ENCODE measurements around the gene SUPT3H. TPM values are rescaled to one million over a fixed set of nuclear protein-coding genes. Genes with fewer than 3 reads are reported as not detected.

Gene SUPT3H
- total RNA-seq, 1 experiment from 2014 or later: 12.7 TPM

GRCh38 chr6:44804016-44804415 lies 573.7 kb downstream of the SUPT3H start:
- ChIA-PET CTCF (no interaction called here), POLR2A (no interaction called here)
- Mint-ChIP-seq H3K4me3 (ENCODE audit: unreplicated experiment) (no peak overlapping the region), H3K4me1 (ENCODE audit: insufficient read depth, unreplicated experiment) (no peaks in the 10 kb centered on the region), H3K27me3 (ENCODE audit: insufficient read depth, unreplicated experiment) (no peaks in the 10 kb centered on the region), H3K27ac (ENCODE audit: low read depth, unreplicated experiment) (no peak overlapping the region), H3K36me3 (ENCODE audit: insufficient read depth, unreplicated experiment) (no peaks in the 10 kb centered on the region), H3K9me3 (ENCODE audit: unreplicated experiment) (no peaks in the 10 kb centered on the region)
- no TSS peak for BruUV-seq (replicated peaks)
- intact Hi-C loops (cut with micrococcal nuclease): no loop called here
- TF ChIP-seq, protein P1, sequence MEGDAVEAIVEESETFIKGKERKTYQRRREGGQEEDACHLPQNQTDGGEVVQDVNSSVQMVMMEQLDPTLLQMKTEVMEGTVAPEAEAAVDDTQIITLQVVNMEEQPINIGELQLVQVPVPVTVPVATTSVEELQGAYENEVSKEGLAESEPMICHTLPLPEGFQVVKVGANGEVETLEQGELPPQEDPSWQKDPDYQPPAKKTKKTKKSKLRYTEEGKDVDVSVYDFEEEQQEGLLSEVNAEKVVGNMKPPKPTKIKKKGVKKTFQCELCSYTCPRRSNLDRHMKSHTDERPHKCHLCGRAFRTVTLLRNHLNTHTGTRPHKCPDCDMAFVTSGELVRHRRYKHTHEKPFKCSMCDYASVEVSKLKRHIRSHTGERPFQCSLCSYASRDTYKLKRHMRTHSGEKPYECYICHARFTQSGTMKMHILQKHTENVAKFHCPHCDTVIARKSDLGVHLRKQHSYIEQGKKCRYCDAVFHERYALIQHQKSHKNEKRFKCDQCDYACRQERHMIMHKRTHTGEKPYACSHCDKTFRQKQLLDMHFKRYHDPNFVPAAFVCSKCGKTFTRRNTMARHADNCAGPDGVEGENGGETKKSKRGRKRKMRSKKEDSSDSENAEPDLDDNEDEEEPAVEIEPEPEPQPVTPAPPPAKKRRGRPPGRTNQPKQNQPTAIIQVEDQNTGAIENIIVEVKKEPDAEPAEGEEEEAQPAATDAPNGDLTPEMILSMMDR (IDR thresholded peaks at IDR 0.05; ENCODE audit: unreplicated experiment): no peak
- DNase-seq (ENCODE audit: unreplicated experiment): no peak

- no TSS peak for BruUV-seq (replicated peaks)
- no peak for DNase-seq (ENCODE audit: unreplicated experiment)
- intact Hi-C loops (cut with micrococcal nuclease): no loop called here
- CTCF ChIA-PET: no interaction called here
- no peak overlapping the region for H3K27ac Mint-ChIP-seq (ENCODE audit: low read depth, unreplicated experiment)
- TF ChIP-seq, protein P1 (IDR thresholded peaks at IDR 0.05; ENCODE audit: unreplicated experiment): no peak
- no peaks in the 10 kb centered on the region for H3K9me3 Mint-ChIP-seq (ENCODE audit: unreplicated experiment)
- H3K36me3 Mint-ChIP-seq (ENCODE audit: insufficient read depth, unreplicated experiment): no peaks in the 10 kb centered on the region
- POLR2A ChIA-PET: no interaction called here
- H3K4me1 Mint-ChIP-seq (ENCODE audit: insufficient read depth, unreplicated experiment): no peaks in the 10 kb centered on the region
- no peaks in the 10 kb centered on the region for H3K27me3 Mint-ChIP-seq (ENCODE audit: insufficient read depth, unreplicated experiment)
- H3K4me3 Mint-ChIP-seq (ENCODE audit: unreplicated experiment): no peak overlapping the region
These were observed 576.7 kb downstream of the SUPT3H start for GRCh38 chr6:44800784-44801592.

DNA sequence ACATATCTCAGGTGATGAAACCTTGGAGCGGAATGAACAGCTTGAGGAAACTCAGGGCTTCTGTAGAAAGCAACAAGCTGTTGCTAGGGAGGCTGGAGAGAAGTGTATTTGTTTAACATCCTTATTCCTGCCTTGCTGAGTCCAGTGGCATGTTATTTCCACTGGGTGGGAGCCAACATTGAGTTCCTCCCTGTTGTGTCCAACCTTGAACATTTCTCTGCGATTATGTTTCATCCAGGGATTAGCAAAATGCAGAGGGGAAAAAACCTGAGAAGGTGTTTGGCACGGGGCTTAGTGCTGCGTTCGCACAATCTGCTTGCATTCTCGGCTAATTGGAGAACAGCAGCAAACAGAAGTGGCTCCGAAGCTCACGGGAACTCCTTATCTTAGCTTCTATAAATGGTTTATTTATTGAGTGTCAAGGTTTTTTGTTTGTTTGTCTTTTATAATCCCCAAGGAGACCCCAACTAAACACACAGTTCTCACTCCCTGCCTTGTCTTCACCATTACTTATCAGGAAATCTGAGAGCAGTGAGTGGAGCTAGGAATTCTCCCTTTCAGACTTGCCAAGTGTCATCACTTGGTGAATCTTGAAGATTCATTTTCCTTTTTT lies 577.5 kb downstream of the SUPT3H start:
- Mint-ChIP-seq H3K36me3 (ENCODE audit: insufficient read depth, unreplicated experiment) (no peaks in the 10 kb centered on the region), H3K27me3 (ENCODE audit: insufficient read depth, unreplicated experiment) (no peaks in the 10 kb centered on the region), H3K4me3 (ENCODE audit: unreplicated experiment) (no peak overlapping the region), H3K9me3 (ENCODE audit: unreplicated experiment) (no peaks in the 10 kb centered on the region), H3K27ac (ENCODE audit: low read depth, unreplicated experiment) (no peak overlapping the region), H3K4me1 (ENCODE audit: insufficient read depth, unreplicated experiment) (no peaks in the 10 kb centered on the region)
- CTCF ChIA-PET: interaction anchor here (0.6 kb wide), 1 partner anchor 9 kb away, joined by 3 read pairs; no protein-coding TSS in a partner anchor
- TF ChIP-seq, protein P1 (IDR thresholded peaks at IDR 0.05; ENCODE audit: unreplicated experiment): no peak
- intact Hi-C loops (cut with micrococcal nuclease): no loop called here
- POLR2A ChIA-PET: no interaction called here
- no TSS peak for BruUV-seq (replicated peaks)
- DNase-seq (ENCODE audit: unreplicated experiment): no peak

- Mint-ChIP-seq H3K27me3 (ENCODE audit: insufficient read depth, unreplicated experiment) (no peaks in the 10 kb centered on the region), H3K27ac (ENCODE audit: low read depth, unreplicated experiment) (no peak overlapping the region), H3K4me3 (ENCODE audit: unreplicated experiment) (no peak overlapping the region), H3K36me3 (ENCODE audit: insufficient read depth, unreplicated experiment) (no peaks in the 10 kb centered on the region), H3K9me3 (ENCODE audit: unreplicated experiment) (no peaks in the 10 kb centered on the region), H3K4me1 (ENCODE audit: insufficient read depth, unreplicated experiment) (no peaks in the 10 kb centered on the region)
- DNase-seq (ENCODE audit: unreplicated experiment): no peak
- ChIA-PET POLR2A (no interaction called here), CTCF (no interaction called here)
- TF ChIP-seq, protein P1 (IDR thresholded peaks at IDR 0.05; ENCODE audit: unreplicated experiment): no peak
- intact Hi-C loops (cut with micrococcal nuclease): no loop called here
- BruUV-seq (replicated peaks): no TSS peak
These were observed 580.0 kb downstream of the SUPT3H start for GRCh38 chr6:44797746-44798145.

Data from MCF 10A (cell line).